HPDE6-E6E7 (cell line): Measurements from ENCODE around the gene MKRN2OS.
A peak's percentile ranks its signal among the peaks of the same experiment; 100 is the strongest.

Experiments used
- DNase-seq: peaks from one replicate; pipeline ENCODE4 v3.0.0; 2011; ENCODE audit warnings: missing footprints; ENCODE audit errors: extremely low spot score

The MKRN2OS gene, protein sequence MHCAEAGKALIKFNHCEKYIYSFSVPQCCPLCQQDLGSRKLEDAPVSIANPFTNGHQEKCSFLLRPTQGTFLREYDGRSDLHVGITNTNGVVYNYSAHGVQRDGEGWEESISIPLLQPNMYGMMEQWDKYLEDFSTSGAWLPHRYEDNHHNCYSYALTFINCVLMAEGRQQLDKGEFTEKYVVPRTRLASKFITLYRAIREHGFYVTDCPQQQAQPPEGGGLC

GRCh38 chr3:12545473-12545791, at the start of gene MKRN2OS:
MKRN2OS (minus strand) TSS chr3:12545499; CDS start chr3:12545464, 35 bp downstream.
- peak; percentile 56 for DNase-seq

DNA sequence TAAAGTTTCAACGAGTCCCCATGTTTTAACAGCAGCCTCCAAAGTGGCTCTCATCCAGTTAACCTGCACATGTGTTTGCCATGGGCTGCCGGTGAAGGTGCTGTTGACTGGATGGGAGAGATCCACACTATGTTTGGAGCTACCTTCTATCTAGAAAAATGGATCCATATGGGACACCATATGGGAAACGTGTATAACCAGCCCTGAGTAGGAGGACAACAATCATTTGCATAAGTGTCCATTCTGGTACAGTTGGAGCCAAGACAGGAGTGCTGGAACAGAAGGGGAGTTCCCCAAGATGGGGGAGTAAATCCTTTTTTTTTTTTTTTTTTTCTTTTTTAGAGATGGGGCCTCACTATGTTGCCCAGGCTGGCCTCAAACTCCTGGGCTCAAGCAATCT, 48.2 kb upstream of the MKRN2OS start:
- no peak for DNase-seq

DNA sequence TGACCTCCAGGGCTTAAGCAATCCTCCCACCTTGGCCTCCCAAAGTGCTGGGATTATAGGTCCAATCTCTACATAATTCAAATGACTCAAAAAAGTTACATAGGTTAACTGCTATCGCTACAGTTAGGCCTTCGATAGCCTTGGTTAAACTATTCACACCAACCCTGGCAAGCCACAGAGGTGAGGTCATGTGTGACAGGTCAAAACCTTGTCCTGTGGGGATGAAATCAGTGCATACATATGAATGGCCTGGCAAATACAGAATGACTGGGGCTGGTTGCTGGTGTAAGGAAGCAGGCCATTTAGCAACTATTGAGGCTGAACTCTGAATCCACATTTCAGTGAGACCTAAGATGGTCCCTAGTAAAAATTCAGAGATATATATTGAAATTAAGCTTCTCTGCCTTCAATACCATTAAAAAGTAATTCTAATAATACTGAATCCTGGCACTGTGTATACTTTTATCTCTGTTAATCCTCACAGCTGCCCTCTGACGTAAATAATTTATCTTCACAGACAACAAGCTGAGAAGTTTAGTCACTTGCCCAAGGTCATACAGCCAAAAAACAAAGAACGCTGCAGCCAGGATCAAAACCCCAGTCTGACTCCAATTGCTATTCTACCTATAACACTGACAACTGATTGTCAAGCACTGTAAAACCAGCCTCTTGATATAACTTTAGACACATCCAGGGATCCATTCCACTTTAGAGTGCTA, 46.9 kb upstream of the MKRN2OS start:
- DNase-seq, result no peak

DNA sequence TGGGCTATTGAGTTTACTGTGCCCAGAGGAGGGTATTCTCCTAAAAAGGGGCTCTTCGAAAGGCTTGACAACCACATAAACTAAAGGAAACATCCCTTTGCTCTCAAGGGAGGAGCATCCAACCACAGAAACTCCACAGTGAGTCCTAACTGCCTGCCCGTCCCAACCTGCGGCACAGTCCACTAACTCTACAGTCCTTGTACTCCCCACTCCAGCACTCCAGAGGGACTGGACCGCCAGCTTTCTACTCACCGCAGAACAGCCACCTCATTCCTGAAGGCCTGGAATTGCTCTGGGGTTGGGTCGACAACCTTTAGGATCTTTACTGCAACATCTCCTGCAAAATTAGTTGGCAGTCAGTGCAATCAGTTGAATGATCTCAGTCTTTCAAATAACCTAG, 46.2 kb upstream of the MKRN2OS start:
- DNase-seq, result no peak

- DNase-seq, result no peak
These were observed 44.8 kb upstream of the MKRN2OS start for GRCh38 chr3:12590096-12590495.

DNA sequence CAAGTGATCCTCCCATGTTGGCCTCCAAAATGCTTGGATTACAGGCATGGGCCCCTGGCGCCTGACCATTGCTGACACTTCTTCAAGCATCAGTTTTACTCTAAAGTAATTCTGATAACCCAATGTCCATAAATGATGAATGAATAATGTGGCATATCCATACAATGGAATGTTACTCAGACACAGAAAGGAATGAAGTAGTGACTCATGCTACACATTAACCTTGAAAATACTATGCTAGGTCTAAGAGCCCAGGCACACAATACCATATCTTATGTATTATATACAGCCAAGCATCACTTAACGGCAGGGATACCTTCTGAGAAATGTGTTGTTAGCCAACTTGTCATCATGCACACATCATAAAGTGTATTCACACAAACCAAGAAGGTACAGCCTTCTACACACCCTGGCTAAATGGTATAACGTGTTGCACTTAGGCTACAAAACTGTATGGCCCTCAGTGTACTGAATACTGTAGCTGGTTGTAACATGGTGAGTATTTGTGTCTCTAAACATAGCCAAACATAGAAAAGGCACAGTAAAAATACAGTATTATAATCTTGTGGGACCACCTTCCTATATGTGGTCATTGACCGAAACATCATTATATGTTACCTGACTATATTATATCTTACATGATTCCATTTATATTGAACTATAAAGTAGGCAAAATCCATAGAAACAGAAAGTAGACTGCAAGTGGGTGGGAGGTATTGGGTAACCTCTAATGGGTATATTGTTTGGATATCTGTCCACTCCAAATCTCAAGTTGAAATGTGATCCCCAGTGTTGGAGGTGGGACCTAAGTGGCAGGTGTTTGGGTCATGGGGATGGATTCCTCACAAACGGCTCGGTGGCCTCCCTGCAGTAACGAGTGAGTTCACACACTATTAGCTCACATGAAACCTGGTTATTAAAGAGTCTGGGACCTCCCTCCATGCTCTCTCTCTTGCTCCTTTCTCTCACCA, 43.0 kb upstream of the MKRN2OS start:
- DNase-seq, result peak; percentile 1

DNA sequence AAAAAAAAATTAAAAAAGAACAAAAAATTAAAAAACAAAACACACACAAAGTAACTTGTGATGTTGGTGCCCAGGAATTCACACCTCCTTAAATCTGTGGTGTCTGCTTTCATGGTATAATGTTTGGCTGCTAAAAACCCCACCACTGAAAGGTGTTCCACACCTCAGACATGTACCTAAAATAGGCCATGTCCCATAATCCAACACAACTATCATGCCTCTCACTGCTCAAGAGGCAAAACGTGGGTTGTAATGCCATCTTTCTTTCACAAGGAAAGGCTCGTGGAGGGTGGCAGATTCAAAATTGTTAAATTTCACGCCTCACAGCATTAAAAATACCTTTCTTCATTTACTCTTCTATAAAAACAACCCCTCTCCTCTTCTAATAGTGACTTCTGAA, 41.1 kb upstream of the MKRN2OS start:
- DNase-seq, result no peak

DNA sequence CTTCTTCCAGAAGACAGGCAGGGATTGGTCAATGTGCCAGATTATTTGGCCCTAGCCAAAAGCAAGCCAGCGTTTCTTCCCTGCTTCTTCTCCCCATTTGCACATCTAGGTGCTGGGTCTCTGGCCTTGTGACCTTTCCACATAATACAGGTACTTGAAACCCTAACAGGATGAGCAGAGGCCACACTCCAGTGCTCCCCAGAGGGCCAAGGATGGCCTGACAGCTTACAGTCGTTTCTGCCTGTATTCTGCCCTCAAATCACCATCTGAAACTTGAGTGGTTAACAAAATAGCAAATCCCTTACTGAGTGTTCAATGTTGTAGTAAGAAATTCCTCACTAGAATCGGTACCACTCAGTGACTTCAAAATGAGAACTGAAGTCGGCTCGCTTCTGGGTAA, 40.7 kb upstream of the MKRN2OS start:
- no peak for DNase-seq

- DNase-seq, result no peak
These were observed 39.9 kb upstream of the MKRN2OS start for GRCh38 chr3:12585181-12585580.

- no peak for DNase-seq
These were observed 38.8 kb upstream of the MKRN2OS start for GRCh38 chr3:12584083-12584482.

DNA sequence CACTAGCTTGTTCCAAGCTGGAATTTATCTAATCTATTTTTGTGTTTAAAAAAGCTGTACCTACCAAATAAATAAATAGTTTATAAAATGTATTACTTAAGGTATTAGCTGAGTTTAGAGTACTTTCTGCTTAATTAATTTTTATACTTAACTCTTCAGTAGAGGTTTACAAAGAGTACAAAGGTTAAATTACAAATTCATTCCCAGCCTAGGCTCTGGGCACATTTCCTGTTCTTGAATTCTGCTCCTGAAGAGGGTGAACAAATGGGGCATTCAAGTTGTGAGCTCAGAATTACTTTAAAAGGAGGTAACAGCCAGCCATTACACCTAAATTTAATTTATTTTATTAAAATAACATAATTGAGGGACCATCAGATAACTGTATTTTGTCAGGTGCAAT, 38.0 kb upstream of the MKRN2OS start:
- DNase-seq, result no peak

DNA sequence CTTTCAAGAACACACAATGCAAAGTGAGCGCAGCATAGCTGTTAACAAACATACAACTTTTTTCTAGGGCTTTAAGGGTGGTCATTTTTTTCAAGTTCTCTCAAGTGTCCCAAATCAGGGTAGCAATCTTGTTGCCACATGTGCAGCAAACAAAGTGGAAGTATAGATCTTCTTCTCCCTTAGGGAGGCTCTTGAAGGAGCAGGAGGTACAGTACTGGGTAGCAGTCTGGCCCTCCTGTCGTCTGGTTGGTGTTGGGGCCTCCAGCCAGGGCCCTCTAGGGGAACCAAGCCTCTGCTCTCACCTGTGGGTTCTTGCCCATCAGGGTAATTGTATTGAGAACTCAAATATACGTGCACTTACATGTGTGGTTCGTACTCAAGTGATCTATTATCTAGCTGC, 37.4 kb upstream of the MKRN2OS start:
- no peak for DNase-seq

- no peak for DNase-seq
These were observed 34.6 kb upstream of the MKRN2OS start for GRCh38 chr3:12579905-12580304.

DNA sequence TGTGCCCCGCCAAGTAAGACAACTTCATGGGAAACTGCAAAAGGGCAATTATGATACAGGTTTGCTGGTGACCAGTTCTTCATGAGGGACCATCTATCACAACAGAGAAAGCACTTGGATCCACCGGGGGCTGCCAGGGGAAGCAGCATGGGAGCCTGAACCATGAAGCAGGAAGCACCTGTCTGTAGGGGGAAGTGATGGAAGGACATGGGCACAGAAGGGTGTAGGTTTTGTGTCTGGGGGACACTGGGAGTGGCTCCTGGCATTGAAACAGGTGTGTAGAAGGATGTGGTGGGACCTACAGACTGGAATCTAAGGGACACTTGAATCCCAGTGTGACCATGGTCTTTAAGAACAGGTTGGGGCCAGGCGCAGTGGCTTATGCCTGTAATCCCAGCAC, 34.2 kb upstream of the MKRN2OS start:
- no peak for DNase-seq

DNA sequence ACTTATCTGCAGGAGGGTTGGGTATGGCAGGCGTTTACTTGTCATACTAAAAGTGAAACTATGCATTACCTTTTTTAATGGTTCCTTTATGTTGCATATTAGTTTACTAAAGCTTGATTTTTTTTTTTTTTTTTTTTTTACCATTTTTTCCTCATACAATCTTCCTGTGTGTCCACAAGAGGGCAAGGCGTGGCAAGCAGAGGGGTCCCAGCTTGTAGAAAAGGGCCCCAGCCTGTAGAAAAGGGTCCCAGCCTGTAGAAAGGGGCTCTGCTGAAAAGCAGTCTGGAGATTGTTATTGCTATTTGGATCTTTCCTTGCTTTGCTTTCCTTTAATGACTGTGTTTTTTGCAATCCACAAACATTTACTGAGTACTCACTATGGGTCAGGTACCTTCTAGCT, 33.4 kb upstream of the MKRN2OS start:
- DNase-seq, result no peak

GRCh38 chr3:12577379-12577778, 32.1 kb upstream of the MKRN2OS start:
- DNase-seq, result no peak

DNA sequence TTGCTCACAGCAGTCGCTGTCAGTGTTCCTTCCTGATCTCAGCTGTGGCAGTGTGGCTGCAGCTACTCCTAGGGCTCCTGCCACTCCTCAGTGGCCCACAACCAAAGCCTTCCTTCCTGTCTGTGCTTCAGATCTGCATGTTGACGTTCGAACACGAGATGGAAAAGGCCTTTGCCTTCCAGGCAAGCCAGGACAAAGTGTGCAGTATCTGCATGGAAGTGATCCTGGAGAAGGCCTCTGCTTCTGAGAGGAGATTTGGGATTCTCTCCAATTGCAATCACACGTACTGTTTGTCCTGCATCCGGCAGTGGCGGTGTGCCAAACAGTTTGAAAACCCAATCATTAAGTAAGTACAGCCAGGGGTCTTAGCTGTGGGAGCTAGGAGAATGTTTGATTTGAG, 29.4 kb upstream of the MKRN2OS start:
- DNase-seq, result no peak

DNA sequence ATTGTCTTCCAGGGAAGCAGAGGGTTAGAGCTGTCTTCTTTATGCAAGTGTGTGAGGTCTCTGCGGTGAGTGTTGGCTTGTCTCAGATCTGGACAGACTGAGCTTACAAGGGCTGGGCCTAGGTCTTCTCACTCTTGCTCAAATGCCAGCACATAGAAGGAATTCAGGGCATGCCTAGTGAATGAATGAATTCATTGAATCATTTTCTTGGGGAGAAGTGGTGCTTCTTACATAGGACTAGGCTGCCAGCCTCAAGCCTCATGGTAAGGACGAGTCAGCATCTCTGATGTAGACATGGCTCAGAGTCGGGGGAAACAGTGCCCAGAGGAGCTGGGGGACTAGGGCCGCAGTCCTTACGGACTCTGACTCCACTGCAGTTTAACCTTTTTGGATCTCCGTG, 28.8 kb upstream of the MKRN2OS start:
- no peak for DNase-seq

DNA sequence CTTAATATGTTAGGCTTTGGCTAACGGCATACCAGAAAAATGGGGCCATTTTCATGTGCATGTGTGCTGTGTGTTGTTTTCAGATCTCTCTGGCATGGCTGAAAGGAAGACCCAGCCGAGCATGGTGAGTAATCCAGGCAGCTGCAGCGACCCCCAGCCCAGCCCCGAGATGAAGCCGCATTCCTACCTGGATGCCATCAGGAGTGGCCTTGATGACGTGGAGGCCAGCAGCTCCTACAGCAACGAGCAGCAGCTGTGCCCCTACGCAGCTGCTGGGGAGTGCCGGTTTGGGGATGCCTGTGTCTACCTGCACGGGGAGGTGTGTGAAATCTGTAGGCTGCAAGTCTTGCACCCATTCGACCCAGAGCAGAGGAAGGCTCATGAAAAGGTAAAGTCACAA, 26.7 kb upstream of the MKRN2OS start:
- DNase-seq, result no peak

DNA sequence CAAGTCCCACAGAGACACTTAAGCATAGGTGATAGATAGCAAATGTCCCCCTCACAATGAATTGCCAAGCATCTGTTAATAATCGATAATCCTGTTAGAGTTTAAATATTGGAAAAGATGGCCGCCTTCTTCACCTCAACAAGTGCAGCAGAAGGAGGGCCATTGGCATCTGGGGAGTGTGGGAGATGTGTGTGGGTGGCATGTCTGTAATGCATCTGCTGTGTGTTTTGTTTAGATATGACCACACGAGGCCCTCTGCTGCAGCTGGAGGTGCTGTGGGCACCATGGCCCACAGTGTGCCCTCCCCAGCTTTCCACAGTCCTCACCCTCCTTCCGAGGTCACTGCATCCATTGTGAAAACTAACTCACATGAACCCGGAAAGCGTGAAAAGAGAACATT, 24.5 kb upstream of the MKRN2OS start:
- DNase-seq, result no peak

- no peak for DNase-seq
These were observed 23.4 kb upstream of the MKRN2OS start for GRCh38 chr3:12568747-12569146.

GRCh38 chr3:12566976-12567375, 21.7 kb upstream of the MKRN2OS start:
- DNase-seq, result no peak

GRCh38 chr3:12562451-12562850, 17.2 kb upstream of the MKRN2OS start:
- DNase-seq, result no peak
